GM12874 (cell line): ENCODE results near the gene CBLIF.

Experiments
- TF ChIP-seq, protein P1 (sequence below): IDR thresholded peaks from 2 replicates; pipeline ENCODE4 v1.5.1; 2011; ENCODE audit warnings: low read depth, mild to moderate bottlenecking, control low read depth, low read length, moderate library complexity; ENCODE audit not compliant: insufficient read depth

The CBLIF gene

DNA sequence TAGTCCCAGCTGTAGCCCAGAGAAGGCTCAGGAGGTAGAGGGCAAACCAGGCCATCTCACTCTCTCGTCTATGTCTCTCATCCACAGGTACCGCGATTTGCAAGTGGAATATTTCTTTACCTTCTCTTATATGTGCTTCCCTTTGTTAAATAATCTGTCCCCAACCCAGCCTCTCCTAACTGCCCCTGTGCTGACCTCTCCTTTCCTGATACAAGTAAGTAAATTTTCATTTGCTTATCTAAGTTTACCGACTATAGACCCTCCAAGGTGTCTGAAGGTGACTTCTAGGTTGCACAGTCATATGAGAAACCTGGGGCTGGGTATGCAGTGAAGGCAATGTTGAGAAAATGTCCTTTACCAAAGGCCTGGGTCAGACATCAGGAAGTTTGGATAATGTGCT lies at the start of gene CBLIF:
CBLIF (minus strand) TSS at position 101 of the 400 bp plus-strand sequence; CDS start at position 55, 46 bp downstream.
- TF ChIP-seq, protein P1, sequence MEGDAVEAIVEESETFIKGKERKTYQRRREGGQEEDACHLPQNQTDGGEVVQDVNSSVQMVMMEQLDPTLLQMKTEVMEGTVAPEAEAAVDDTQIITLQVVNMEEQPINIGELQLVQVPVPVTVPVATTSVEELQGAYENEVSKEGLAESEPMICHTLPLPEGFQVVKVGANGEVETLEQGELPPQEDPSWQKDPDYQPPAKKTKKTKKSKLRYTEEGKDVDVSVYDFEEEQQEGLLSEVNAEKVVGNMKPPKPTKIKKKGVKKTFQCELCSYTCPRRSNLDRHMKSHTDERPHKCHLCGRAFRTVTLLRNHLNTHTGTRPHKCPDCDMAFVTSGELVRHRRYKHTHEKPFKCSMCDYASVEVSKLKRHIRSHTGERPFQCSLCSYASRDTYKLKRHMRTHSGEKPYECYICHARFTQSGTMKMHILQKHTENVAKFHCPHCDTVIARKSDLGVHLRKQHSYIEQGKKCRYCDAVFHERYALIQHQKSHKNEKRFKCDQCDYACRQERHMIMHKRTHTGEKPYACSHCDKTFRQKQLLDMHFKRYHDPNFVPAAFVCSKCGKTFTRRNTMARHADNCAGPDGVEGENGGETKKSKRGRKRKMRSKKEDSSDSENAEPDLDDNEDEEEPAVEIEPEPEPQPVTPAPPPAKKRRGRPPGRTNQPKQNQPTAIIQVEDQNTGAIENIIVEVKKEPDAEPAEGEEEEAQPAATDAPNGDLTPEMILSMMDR, result no peak

DNA sequence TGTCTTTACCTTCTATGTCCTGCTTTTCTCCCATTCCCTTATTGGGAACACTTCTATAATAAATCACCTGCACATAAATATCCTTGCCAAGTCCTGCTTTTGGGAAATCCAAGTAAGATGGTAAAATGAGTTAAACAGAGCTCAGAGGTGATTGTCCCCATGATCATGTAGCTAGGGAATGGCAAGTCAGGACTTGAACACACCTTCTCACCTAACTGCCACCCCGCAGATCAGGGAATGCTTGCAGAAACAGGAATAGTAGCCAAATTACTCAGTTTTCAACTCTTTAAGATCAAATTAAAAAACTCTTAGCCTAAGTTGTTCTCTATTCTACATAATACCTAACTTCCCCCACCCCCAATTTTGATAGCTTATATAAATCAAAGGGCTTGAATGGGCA lies 49.3 kb upstream of the CBLIF start:
- TF ChIP-seq, protein P1, result no peak

DNA sequence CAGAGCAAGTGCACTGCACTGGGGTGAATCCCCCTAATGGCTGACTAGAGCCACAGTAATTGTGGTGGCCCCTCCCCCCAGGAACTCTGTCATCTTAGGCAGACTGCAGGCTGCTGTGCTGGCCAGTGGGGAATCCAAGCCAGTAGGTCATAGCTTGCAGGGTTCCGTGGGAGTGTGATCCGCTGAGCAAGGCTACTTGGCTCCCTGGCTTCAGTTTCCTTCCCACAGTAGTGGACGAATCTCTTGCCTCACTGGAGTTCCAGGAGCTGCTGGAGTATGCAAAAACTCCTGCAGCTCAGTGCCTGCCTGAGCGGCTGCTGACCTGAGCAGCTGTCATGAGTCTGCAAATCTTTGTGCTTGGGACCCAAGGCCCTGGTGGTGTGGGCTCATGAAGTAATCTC lies 46.5 kb upstream of the CBLIF start:
- TF ChIP-seq, protein P1, result no peak

DNA sequence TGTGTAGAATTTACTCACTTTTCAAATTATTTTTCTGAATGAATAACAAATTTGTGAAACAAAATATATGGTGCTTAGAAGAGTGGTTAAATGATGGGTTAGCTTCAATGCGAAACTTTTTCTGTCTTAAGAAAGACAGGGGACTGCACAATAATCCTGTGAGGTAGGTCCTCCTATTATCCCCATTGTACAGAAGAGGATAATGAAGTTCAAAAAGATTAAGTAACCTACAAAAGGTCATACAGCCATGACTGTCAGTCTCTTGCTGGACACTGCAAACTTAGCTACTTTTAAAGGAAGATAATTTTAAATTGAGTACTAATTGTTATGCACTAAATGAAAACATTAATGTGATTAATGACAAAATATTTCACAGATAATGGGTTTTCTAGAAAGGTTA lies 38.3 kb upstream of the CBLIF start:
- TF ChIP-seq, protein P1, result no peak

DNA sequence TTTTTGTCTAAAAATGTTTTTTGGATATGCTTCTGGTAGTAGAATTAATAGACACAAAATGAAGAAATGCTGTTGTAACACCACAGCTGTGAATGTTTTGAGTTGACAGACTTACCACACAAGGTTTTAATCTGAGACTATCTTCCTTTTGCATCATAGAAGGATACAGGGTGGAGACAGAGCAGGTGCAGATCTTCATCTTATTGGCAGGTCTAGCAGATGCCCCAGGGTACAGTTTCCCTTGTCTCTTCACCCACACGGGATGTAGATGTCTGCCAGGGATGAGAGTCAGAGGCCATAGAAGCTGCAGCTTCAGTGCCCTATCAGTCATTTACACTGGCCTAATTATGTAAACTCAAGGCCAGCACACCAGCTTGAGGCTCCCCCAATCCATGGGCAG lies 34.3 kb upstream of the CBLIF start:
- TF ChIP-seq, protein P1, result no peak

DNA sequence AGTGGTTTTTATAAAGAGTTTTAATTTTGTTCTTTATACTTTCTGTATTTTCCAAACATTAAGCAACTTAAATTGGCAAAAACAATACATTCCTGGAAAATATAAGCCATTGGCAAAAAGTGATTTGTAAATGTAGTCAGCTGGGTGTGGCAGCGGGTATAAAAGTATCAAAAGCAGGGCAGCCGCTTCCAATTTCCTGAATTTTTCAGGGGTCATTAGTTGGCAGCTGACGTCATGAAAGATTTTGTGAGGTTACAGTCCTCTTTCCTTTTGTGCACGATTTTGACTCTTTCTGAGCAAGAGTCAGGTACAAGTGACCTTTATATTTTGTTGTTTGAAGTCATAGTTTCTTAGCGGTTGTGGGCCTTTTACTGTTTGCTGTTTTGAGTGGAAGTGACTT lies 33.3 kb upstream of the CBLIF start, which contains the start of gene OOSP3:
OOSP3 (plus strand) TSS at position 208 of the 400 bp plus-strand sequence; CDS start at position 235, 27 bp downstream.
- TF ChIP-seq, protein P1, result no peak

DNA sequence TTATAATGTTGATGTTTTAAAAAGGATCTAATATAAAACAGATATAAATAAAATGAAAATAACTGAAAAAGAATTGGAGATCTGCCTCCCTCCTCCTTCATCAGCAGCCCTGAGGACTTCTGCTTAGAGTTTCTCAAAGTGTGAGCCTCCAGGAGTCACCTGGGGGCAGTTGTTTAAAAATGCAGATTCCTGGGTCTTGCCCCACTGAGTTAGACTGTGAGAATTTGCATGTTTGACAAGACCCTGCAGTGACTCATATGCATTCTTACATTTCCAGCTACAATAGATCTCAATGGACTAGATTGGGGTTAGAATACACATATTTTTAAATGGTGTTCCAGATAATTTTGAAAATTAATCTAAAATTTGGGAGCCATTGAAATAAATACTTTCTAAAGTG lies 32.5 kb upstream of the CBLIF start:
- TF ChIP-seq, protein P1, result no peak
